HG03064 (cell line): ENCODE results near the gene SUMF1.

ENCODE experiments used
- ATAC-seq: cut with Tn5 transposase; IDR thresholded peaks from one replicate; pipeline ENCODE4 v1.9.1; 2021; ENCODE audit warnings: low read depth; ENCODE audit not compliant: unreplicated experiment

The SUMF1 gene

GRCh38 chr3:4311496-4311895 is 155.6 kb downstream of the SUMF1 start:
- ATAC-seq, result no peak
